ENCODE results near the gene HEATR3. TPM values are rescaled to one million over a fixed set of nuclear protein-coding genes. Genes with fewer than 3 reads are reported as not detected.

The HEATR3 gene
- total and polyA plus RNA-seq, 2 experiments from 2014 or later: 7.5 to 29.9 TPM

- H3K4me2 ChIP-seq: no peak overlapping the region
- Mint-ChIP-seq H3K27me3 (ENCODE audit: insufficient read depth, low read depth, poor library complexity) (no peaks in the 10 kb centered on the region), H3K9me3 (no peaks in the 10 kb centered on the region), H3K27ac (no peak overlapping the region), H3K4me1 (peaks cover 5% of the 10 kb centered on the region), H3K4me3 (no peak overlapping the region), H3K36me3 (ENCODE audit: low read depth) (peaks cover 14% of the 10 kb centered on the region; the same call in 2 of the 3 replicates)
- ATAC-seq (no peak), DNase-seq (ENCODE audit: low spot score) (no peak)
- no peaks in the 10 kb centered on the region for H3K79me2 ChIP-seq (replicated peaks; ENCODE audit: insufficient read depth)
- H3K9me2 ChIP-seq (ENCODE audit: insufficient read depth): no peaks in the 10 kb centered on the region
- peaks cover 15% of the 10 kb centered on the region for H3K36me3 ChIP-seq (ENCODE audit: insufficient read depth)
- H3K27ac ChIP-seq (ENCODE audit: low read depth): 0 out of 2 replicates have a peak overlapping the region, but pooled peaks have one; percentile 20
- H4K20me1 ChIP-seq (replicated peaks; ENCODE audit: insufficient read depth): no peaks in the 10 kb centered on the region
- H3F3A ChIP-seq (replicated peaks; ENCODE audit: low read depth): no peaks in the 10 kb centered on the region
- peaks cover 5% of the 10 kb centered on the region; the same call in 1 of the 2 replicates for H3K4me1 ChIP-seq (ENCODE audit: insufficient read depth)
- TF ChIP-seq CREB1 (CRISPR knock-in tag; IDR thresholded peaks at IDR 0.05; ENCODE audit: low read depth) (no peak), ZNF331 (CRISPR knock-in tag; IDR thresholded peaks at IDR 0.05; ENCODE audit: low read depth) (no peak), ZNF114 (CRISPR knock-in tag; IDR thresholded peaks at IDR 0.05) (no peak), EZH2 (IDR thresholded peaks at IDR 0.05; ENCODE audit: low read depth, unreplicated experiment) (no peak), REST (IDR thresholded peaks at IDR 0.05; ENCODE audit: unreplicated experiment) (no peak), CTCF (conservative IDR thresholded peaks at IDR 0.05; ENCODE audit: low read depth in 2 of 2) (no peak), ETS1 (IDR thresholded peaks at IDR 0.05) (no peak), EZH2phosphoT487 (IDR thresholded peaks at IDR 0.05; ENCODE audit: unreplicated experiment) (no peak), NANOG (IDR thresholded peaks at IDR 0.05; ENCODE audit: borderline replicate concordance) (no peak), JUNB (IDR thresholded peaks at IDR 0.05; ENCODE audit: unreplicated experiment) (no peak), POLR2AphosphoS5 (IDR thresholded peaks at IDR 0.05; ENCODE audit: low read depth) (no peak), ZNF462 (CRISPR knock-in tag; IDR thresholded peaks at IDR 0.05) (no peak), STAT1 (IDR thresholded peaks at IDR 0.05; ENCODE audit: unreplicated experiment) (no peak)
- no peaks in the 10 kb centered on the region for H3K27me3 ChIP-seq (ENCODE audit: insufficient read depth)
- no peak overlapping the region for H2AFZ ChIP-seq
- no peak overlapping the region for H3K4me3 ChIP-seq
Observed at GRCh38 chr16:50037662-50038220, 28.0 kb upstream of the HEATR3 start.
